HepG2 (cell line): ENCODE measurements around the gene BAIAP3. TPM values are rescaled to one million over a fixed set of nuclear protein-coding genes. Genes with fewer than 3 reads are reported as not detected.

Experiments
- ATAC-seq: fragments of 200-7000 bp; cut with Tn5 transposase; 3 replicates; pipeline ENCODE4 v1.9.1; 2020; ENCODE audit warnings: mild to moderate bottlenecking, moderate library complexity
- BruUV-seq: library from RNA; stranded (reverse); fragments of 400-500 nt; replicated peaks from 2 replicates; lab custom pipeline; 2021; lab: Mats Ljungman, UMichigan
- CTCF ChIA-PET: fragments of 300-600 bp; formaldehyde crosslinking; extraction: SDS; loops from one replicate; lab custom pipeline; 2021; ENCODE audit warnings: low total read pairs, inconsistent platforms, low intra/inter-chr PET ratio; lab: Yijun Ruan, JAX
- POLR2A ChIA-PET: fragments of 350-600 bp; sonication (Branson Sonifier 250); formaldehyde crosslinking; loops from one replicate; lab custom pipeline; 2020; ENCODE audit warnings: antibody characterized with exemption, inconsistent platforms; lab: Yijun Ruan, JAX
- DNase-seq: peaks from one replicate; pipeline ENCODE4 v3.0.0-alpha.2; 2015; ENCODE audit warnings: low spot score
- FAIRE-seq: peaks from 3 replicates; lab custom pipeline; 2011; peaks lifted over from hg19 to GRCh38; lab: Jason Lieb, UNC
- H2AFZ ChIP-seq: one replicate; pipeline ENCODE4 v1.6.1; 2011; ENCODE audit warnings: low read length, inconsistent platforms
- H3K27ac ChIP-seq: fragments of 300-600 bp; 3 replicates; pipeline ENCODE4 v1.8.0; 2011; ENCODE audit warnings: mixed run types, mild to moderate bottlenecking, mixed read lengths, low read length, inconsistent platforms; ENCODE audit not compliant: insufficient read depth; ENCODE audit errors: extremely low read length
- H3K27me3 ChIP-seq, 2 experiments: fragments of 200-600 bp in 1 of 2; 2 replicates in 1 of 2; 3 replicates in 1 of 2; pipeline versions ENCODE4 v1.6.0 to v1.8.0; 2011; ENCODE audit warnings: low read length in 2 of 2, mild to moderate bottlenecking in 2 of 2, moderate library complexity in 2 of 2, inconsistent platforms in 1 of 2; ENCODE audit not compliant: insufficient read depth in 2 of 2, control insufficient read depth in 1 of 2
- H3K36me3 ChIP-seq, 2 experiments: fragments of 200-600 bp in 1 of 2; replicated peaks in 1 of 2; 2 replicates in 1 of 2; 3 replicates in 1 of 2; pipeline versions ENCODE4 v1.5.1 to v1.8.0; 2011; ENCODE audit warnings: low read length in 2 of 2, inconsistent platforms in 1 of 2; ENCODE audit not compliant: insufficient read depth in 2 of 2, control insufficient read depth in 1 of 2
- H3K4me1 ChIP-seq: 2 replicates; pipeline ENCODE4 v1.5.1; 2012; ENCODE audit warnings: low read length, inconsistent platforms; ENCODE audit not compliant: insufficient read depth
- H3K4me2 ChIP-seq: 2 replicates; pipeline ENCODE4 v1.6.0; 2011; ENCODE audit warnings: low read depth, low read length, inconsistent platforms
- H3K4me3 ChIP-seq, 3 experiments: fragments of 200-600 bp in 1 of 3; sonication (generic), shearing (Covaris generic) in 1 of 3; replicated peaks in 1 of 3; 2 replicates each; pipeline ENCODE4 v1.5.1; 2011 to 2016; ENCODE audit warnings: low read length in 3 of 3, inconsistent platforms in 2 of 3, low read depth in 2 of 3, mild to moderate bottlenecking in 2 of 3, control low read depth in 1 of 3, mixed read lengths in 1 of 3; ENCODE audit not compliant: insufficient read depth in 1 of 3
- H3K79me2 ChIP-seq: one replicate; pipeline ENCODE4 v1.6.1; 2011; ENCODE audit warnings: low read length, inconsistent platforms; ENCODE audit not compliant: insufficient read depth
- H3K9ac ChIP-seq: 2 replicates; pipeline ENCODE4 v1.6.0; 2011; ENCODE audit warnings: mild to moderate bottlenecking, low read depth, low read length, inconsistent platforms; ENCODE audit not compliant: insufficient read depth
- H3K9me3 ChIP-seq: 2 replicates; pipeline ENCODE4 v1.5.1; 2012; ENCODE audit warnings: mild to moderate bottlenecking, low read length
- H4K20me1 ChIP-seq: 2 replicates; pipeline ENCODE4 v1.6.0; 2011; ENCODE audit warnings: inconsistent platforms, mild to moderate bottlenecking, low read length, moderate library complexity; ENCODE audit not compliant: insufficient read depth
- CBX2 ChIP-seq, 2 experiments: fragments of 200-600 bp in 1 of 2; sonication (generic); formaldehyde crosslinking in 1 of 2; IDR thresholded peaks; 2 replicates each; pipeline versions ENCODE4 v1.7.0 to v1.8.1; 2018 to 2022; ENCODE audit warnings: low read depth in 2 of 2, low read length in 1 of 2, mild to moderate bottlenecking in 1 of 2, missing genetic modification reagents in 1 of 2
- KAT2B ChIP-seq: fragments of 150-350 bp; IDR thresholded peaks from 2 replicates; pipeline ENCODE4 v1.6.1; 2014; ENCODE audit warnings: low read depth, low read length, borderline replicate concordance
- REL ChIP-seq: sonication (generic); formaldehyde crosslinking; conservative IDR thresholded peaks from 2 replicates; pipeline ENCODE4 v1.8.0; 2022; ENCODE audit warnings: mild to moderate bottlenecking, missing genetic modification reagents, moderate library complexity
- YEATS4 ChIP-seq: sonication (generic); formaldehyde crosslinking; IDR thresholded peaks from 2 replicates; pipeline ENCODE4 v1.4.0; 2020; ENCODE audit warnings: missing genetic modification reagents, borderline replicate concordance
- ZMYM3 ChIP-seq: sonication (generic); formaldehyde crosslinking; IDR thresholded peaks from 2 replicates; pipeline ENCODE4 v1.5.1; 2020; ENCODE audit warnings: mild to moderate bottlenecking, missing genetic modification reagents
- ZNF10 ChIP-seq: sonication (generic); formaldehyde crosslinking; IDR thresholded peaks from 2 replicates; pipeline ENCODE4 v1.4.0; 2020; ENCODE audit warnings: mild to moderate bottlenecking, low read depth, missing genetic modification reagents, borderline replicate concordance
- ZNF263 ChIP-seq: sonication (generic); formaldehyde crosslinking; IDR thresholded peaks from 2 replicates; pipeline ENCODE4 v1.4.0; 2020; ENCODE audit warnings: missing genetic modification reagents
- ZNF703 ChIP-seq: sonication (generic); formaldehyde crosslinking; IDR thresholded peaks from 2 replicates; pipeline ENCODE4 v1.5.1; 2020; ENCODE audit warnings: missing genetic modification reagents, mild to moderate bottlenecking, moderate library complexity, borderline replicate concordance
- WGBS: methylation state at CpG from one replicate; pipeline ENCODE4 v1.1.6; 2017; ENCODE audit warnings: low lambda C conversion rate; 5-methylcytosine and 5-hydroxymethylcytosine counted together
- in situ Hi-C: cut with HindIII; loops from 2 replicates; pipeline ENCODE4 v1.10.0; 2017; ENCODE audit warnings: low pct_unique_long_range_greater_than_20kb; ENCODE audit not compliant: extremely low pct_ligation_motif_present
- intact Hi-C: fragments of 100-400 bp; cut with micrococcal nuclease; formaldehyde crosslinking; loops from one replicate; pipeline ENCODE4 v1.10.0; 2022; ENCODE audit not compliant: unreplicated experiment
- polyA plus RNA-seq, 8 experiments: library from polyadenylated mRNA; depleted of rRNA in 3 of 8; stranded (reverse) in 7 of 8; unstranded in 1 of 8; fragments of >200 nt; fragmentation: Illumina TruSeq in 4 of 8; extraction: Trizol in 4 of 8; gene quantifications; 2 replicates each; pipeline versions ENCODE4 v1.2.1 to v1.2.3, GENCODE V29; 2011 to 2016; ENCODE audit warnings: low read depth in 4 of 8, missing spikeins in 1 of 8, mixed read lengths in 1 of 8; ENCODE audit not compliant: insufficient read depth in 1 of 8
- total RNA-seq, 5 experiments: library from RNA; depleted of rRNA; stranded (reverse); fragments of >200 nt; fragmentation: Illumina TruSeq; extraction: Trizol; gene quantifications; 2 replicates each; pipeline ENCODE4 v1.2.3, GENCODE V29; 2016; ENCODE audit warnings: low read depth in 1 of 5
- TF ChIP-seq, protein P1 (sequence below): sonication (generic); formaldehyde crosslinking; IDR thresholded peaks from 2 replicates; pipeline ENCODE4 v1.4.0; 2020; ENCODE audit warnings: missing genetic modification reagents, mild to moderate bottlenecking, borderline replicate concordance
- TF ChIP-seq, protein P2 (sequence below): sonication (generic); formaldehyde crosslinking; IDR thresholded peaks from 2 replicates; pipeline ENCODE4 v1.5.0; 2020; ENCODE audit warnings: mild to moderate bottlenecking, missing genetic modification reagents

The BAIAP3 gene
- total and polyA plus RNA-seq, 2 of the 13 experiments (the other 11 are each of a cell fraction or from before 2014, with no cell fraction given) = 3.2 to 5.7 TPM

- TF ChIP-seq, protein P1, sequence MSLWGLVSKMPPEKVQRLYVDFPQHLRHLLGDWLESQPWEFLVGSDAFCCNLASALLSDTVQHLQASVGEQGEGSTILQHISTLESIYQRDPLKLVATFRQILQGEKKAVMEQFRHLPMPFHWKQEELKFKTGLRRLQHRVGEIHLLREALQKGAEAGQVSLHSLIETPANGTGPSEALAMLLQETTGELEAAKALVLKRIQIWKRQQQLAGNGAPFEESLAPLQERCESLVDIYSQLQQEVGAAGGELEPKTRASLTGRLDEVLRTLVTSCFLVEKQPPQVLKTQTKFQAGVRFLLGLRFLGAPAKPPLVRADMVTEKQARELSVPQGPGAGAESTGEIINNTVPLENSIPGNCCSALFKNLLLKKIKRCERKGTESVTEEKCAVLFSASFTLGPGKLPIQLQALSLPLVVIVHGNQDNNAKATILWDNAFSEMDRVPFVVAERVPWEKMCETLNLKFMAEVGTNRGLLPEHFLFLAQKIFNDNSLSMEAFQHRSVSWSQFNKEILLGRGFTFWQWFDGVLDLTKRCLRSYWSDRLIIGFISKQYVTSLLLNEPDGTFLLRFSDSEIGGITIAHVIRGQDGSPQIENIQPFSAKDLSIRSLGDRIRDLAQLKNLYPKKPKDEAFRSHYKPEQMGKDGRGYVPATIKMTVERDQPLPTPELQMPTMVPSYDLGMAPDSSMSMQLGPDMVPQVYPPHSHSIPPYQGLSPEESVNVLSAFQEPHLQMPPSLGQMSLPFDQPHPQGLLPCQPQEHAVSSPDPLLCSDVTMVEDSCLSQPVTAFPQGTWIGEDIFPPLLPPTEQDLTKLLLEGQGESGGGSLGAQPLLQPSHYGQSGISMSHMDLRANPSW (CRISPR knock-in tag) = 0 out of 2 replicates have a peak, but pooled peaks have one; percentile 63
- TF ChIP-seq ZNF703 (CRISPR knock-in tag) (no peak), ZNF10 (no peak), YEATS4 (peak; percentile 30; the same call in 1 of the 2 replicates), CBX2 (IDR thresholded peaks at IDR 0.05; ENCODE audit: low read depth, low read length) (no peak), CBX2 (CRISPR knock-in tag; IDR thresholded peaks at IDR 0.05; ENCODE audit: low read depth) (no peak)
Measured at GRCh38 chr16:1331712-1332617, 1.5 kb upstream of the BAIAP3 start (continued).

DNA sequence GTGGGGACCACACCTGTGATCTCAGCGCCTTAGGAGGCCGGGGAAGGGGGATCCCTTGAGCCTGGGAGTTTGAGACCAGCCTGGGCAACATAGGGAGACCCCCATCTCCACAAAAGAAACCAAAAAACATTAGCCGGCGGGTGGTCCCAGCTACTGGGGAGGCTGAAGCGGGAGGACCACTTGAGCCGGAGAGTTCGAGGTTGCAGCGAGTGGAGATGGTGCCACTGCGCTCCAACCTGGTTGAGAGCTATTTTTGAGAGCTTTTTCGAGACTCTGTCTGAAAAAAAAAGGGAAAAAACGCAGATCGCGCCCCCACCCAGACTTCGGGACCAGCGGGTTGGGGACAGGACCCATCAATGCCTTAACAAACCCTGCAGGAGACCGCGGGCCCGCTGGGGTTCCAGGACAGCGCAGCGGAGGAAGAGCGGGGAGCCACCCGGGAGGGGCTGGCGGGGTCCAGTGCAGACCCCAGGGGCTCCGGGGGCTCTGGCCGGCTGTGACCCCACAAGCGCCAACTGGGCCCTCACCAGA, 762 bp upstream of the BAIAP3 start:
- Histone ChIP-seq H3K27me3 (peaks cover 15 to 46% of the 10 kb centered on the region in 2 experiments), H4K20me1 (0 out of 2 replicates have a peak, but pooled peaks cover 3% of the 10 kb centered on the region), H3K4me3 (peak overlapping the region; percentile 38 to 79 (median 61)), H3K4me2 (peak overlapping the region; percentile 99), H3K4me1 (peaks cover 31% of the 10 kb centered on the region), H3K27ac (peak overlapping the region; percentile 82), H3K79me2 (no peaks in the 10 kb centered on the region), H3K9ac (peak overlapping the region; percentile 91; the same call in 1 of the 2 replicates), H3K9me3 (no peaks in the 10 kb centered on the region), H2AFZ (no peak overlapping the region), H3K36me3 (no peaks in the 10 kb centered on the region)
- DNase-seq = no peak
- in situ Hi-C loops = no loop called here
- intact Hi-C loops = no loop called here
- no peak for ATAC-seq
- TF ChIP-seq, protein P2, sequence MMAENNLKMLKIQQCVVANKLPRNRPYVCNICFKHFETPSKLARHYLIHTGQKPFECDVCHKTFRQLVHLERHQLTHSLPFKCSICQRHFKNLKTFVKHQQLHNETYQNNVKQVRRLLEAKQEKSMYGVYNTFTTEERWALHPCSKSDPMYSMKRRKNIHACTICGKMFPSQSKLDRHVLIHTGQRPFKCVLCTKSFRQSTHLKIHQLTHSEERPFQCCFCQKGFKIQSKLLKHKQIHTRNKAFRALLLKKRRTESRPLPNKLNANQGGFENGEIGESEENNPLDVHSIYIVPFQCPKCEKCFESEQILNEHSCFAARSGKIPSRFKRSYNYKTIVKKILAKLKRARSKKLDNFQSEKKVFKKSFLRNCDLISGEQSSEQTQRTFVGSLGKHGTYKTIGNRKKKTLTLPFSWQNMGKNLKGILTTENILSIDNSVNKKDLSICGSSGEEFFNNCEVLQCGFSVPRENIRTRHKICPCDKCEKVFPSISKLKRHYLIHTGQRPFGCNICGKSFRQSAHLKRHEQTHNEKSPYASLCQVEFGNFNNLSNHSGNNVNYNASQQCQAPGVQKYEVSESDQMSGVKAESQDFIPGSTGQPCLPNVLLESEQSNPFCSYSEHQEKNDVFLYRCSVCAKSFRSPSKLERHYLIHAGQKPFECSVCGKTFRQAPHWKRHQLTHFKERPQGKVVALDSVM (CRISPR knock-in tag) = peak; percentile 41
- no peak for TF ChIP-seq KAT2B
- TF ChIP-seq ZNF263 (CRISPR knock-in tag) = peak; percentile 83
- TF ChIP-seq REL (CRISPR knock-in tag) = 0 out of 2 replicates have a peak, but pooled peaks have one; percentile 43
- no peak for TF ChIP-seq ZMYM3 (CRISPR knock-in tag)
- FAIRE-seq = no peak
- 14% methylated on average over 19 of the region's 26 CpGs for WGBS
- no TSS peak for BruUV-seq
- POLR2A ChIA-PET = interaction anchor here (0.7 to 3.6 kb wide), 3 partner anchors 8 to 24 kb away, joined by 3 to 25 read pairs (median 3); partner anchors contain the start of gene UBE2I
- CTCF ChIA-PET = no interaction called here
